AG10803 (cell line): Measurements from ENCODE around the gene CPE.
A peak's percentile ranks its signal among the peaks of the same experiment; 100 is the strongest.

Experiments
- DNase-seq: peaks from one replicate; pipeline ENCODE4 v3.0.0; 2010; ENCODE audit warnings: low read depth
- H3K4me3 ChIP-seq: 2 replicates; pipeline ENCODE4 v1.5.1; 2011; ENCODE audit warnings: mild to moderate bottlenecking, low read length, control low read depth
- TF ChIP-seq, protein P1 (sequence below): conservative IDR thresholded peaks from 2 replicates; pipeline ENCODE4 v1.5.1; 2011; ENCODE audit warnings: mild to moderate bottlenecking, low read length, control low read depth, inconsistent platforms

The CPE gene

DNA sequence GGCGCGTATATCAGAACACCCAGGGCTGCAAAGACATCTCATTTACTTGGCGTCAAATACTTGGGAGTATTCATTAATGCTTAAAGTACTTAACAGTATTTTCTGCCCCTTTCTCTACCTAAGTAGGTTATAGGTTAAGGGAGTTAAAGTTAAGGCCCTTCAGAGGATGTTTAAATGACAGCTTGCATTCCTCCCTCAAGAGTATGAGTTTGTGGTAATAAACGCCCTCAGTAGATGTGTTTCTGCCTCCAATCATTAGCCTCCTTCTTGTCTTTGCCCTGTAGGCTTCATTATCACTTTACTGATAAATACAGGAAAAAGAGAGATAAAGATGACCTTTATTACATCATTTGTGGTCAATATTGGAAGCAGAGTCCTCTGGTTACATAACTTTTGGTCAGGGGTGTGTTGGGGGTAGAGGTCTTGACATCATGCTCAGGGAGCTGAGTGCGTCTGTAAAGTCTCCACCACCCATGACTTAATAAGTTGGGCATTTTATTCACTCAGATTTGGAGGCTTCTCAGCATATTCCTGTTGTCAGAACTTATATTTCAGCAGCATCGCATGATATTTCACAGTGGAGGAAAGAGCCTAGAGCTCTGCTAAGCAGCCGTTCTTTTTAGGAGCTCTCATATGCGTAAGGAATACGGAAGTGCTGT is 145.9 kb downstream of the CPE start:
- no peak overlapping the region for H3K4me3 ChIP-seq
- no peak for DNase-seq
- TF ChIP-seq, protein P1, sequence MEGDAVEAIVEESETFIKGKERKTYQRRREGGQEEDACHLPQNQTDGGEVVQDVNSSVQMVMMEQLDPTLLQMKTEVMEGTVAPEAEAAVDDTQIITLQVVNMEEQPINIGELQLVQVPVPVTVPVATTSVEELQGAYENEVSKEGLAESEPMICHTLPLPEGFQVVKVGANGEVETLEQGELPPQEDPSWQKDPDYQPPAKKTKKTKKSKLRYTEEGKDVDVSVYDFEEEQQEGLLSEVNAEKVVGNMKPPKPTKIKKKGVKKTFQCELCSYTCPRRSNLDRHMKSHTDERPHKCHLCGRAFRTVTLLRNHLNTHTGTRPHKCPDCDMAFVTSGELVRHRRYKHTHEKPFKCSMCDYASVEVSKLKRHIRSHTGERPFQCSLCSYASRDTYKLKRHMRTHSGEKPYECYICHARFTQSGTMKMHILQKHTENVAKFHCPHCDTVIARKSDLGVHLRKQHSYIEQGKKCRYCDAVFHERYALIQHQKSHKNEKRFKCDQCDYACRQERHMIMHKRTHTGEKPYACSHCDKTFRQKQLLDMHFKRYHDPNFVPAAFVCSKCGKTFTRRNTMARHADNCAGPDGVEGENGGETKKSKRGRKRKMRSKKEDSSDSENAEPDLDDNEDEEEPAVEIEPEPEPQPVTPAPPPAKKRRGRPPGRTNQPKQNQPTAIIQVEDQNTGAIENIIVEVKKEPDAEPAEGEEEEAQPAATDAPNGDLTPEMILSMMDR = no peak

DNA sequence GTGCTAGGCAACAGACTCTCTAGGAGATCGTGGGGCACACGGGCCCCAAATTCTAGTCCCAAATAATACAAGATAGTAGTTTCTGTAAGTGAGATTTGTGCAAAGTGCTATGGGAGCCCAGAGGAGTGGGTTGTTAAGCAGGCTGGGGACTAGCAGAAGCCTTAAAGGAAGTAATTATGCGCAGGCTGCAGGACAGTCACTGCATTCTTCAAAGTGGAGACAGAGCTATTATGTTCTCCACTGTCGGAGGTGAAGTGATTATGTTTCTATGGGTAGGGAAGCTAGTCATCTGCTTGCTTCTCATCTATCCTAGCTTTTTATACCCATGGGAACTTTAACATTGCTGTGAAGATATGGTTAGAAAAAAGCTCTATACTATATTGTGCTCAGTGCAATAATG is 154.2 kb downstream of the CPE start:
- no peak for DNase-seq
- H3K4me3 ChIP-seq = no peak overlapping the region
- TF ChIP-seq, protein P1 = no peak

DNA sequence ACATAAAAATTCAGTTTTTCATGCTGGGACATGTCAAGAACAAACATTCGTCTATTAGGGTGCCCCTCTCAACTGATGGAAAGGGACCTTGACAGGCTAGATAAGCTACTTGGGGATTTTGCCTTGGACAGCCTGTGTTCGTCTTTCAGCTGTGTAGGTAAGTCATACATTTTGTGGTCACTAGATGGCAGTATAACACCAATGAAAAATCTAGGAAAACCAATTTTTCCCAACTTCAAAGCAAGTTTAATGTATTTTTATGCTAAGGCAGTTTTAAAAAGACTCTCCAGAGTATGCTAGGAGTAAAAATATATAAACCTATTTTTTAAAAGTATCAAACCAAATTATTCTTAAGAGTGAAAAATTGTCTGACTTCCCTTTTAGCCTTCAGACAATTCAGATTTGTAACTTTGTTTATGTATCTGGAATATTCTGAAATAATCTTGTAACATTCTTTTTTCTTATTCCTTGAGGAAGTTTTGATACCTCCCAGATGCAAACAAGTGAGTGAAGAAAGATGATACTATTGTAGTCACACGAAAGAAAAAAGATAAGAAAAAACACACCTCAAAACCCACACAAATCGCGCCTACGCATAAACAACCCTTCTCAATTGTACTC is 158.3 kb downstream of the CPE start:
- DNase-seq = peak; percentile 37
- TF ChIP-seq, protein P1 = peak; percentile 70
- H3K4me3 ChIP-seq = no peak overlapping the region

DNA sequence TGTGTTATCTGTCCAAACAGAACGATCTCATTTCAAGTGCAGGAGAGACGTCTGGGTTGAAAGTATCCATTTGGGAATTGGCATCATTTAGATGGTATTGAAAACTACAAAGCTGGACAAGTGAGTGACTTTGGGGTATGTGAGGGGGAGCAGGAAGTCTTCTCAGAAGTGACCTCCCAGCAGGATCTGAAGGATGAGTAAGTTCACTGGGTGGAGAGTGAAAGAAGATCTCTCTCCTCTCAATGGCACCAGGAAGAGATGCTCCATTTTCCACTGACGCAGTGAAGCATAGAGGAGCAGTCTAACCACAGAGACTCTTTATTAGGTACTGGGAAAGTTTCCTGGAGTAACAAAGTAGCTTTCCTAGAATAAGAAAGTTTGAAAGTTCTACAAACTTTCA is 161.0 kb downstream of the CPE start:
- TF ChIP-seq, protein P1 = no peak

DNA sequence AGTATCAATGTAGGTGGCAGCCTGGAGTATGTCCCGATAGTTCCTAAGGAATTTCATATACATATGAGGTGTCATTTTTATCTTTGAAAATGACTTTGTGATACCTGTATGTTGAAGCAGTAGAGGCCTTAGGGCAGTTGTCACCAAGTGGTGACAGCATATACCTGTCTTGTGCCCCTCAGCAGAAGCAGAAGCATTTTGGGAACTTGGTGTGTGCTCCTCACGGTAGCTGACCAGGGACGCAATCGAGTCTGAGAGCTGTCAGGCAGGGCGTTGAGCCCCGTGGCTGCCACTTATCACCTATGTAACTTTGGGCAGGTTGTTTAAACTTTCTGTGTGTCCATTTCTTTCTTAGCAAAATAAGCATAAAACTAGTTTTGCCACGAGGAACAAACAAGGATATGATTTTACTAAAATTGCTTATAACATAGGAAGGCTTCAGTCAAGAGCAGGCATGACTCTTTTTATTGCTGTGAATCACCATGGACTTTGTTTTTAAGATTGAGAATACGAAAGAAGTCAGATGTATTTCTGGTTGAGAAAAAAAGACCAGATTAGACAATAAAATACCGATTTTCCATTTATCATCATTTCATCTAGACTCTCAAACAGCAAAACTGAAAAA is 161.5 kb downstream of the CPE start:
- no peak for DNase-seq
- TF ChIP-seq, protein P1 = no peak
- no peak overlapping the region for H3K4me3 ChIP-seq

More for the DNA sequence above, 161.0 kb downstream of the CPE start:
- H3K4me3 ChIP-seq = no peak overlapping the region
- no peak for DNase-seq

DNA sequence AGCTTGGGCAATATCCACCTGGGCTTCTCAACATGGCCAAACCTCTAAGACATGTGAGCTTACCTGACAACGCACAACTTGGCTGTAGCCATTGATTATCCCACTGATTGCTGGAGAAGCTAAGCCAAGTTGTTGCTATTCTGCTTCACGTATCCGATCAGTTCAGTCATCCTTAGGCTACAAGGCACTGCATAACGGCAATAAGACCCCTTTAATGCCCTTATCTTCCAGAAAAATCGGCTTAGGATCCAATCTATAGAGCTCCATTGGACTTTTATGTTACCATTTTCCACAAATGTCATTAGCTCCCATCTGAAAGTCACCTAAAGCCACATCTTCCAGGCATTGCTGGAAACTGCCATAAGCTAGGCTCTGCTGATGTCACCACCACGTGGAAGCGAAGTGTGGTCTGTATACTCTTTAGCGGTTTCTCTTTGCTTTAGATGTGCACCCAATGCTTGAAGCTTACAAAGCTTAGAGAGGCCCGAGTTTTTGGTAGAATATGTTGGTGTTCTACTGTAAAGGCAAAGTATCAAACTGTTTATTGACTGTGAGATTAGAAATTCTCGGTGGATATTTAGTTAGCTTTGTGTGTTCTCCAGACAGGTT is 163.1 kb downstream of the CPE start:
- no peak for DNase-seq
- no peak overlapping the region for H3K4me3 ChIP-seq
- TF ChIP-seq, protein P1 = no peak
